ENCODE data around the gene TDRKH.

Gene TDRKH

DNA sequence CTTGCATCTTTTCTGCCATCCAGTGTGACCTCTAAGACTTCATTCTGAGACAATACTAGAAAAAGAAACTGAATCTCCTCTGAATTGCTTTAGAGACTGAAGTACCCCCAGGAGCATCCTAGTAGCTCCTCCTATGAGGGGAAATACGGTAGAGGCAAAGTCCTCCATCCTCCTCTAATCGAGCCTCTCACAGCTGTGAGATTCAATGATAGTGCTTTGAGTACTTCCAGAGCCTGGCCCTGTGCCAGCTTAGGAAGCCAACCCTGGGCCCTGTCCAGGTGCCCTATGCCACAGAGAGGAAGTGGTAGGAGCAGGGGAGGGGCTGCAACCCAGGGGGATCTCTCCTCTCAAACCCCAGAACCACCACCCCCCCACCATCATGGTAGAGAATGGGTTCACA is 30.6 kb upstream of the TDRKH start:
- DNase-seq = peak; percentile 91

DNA sequence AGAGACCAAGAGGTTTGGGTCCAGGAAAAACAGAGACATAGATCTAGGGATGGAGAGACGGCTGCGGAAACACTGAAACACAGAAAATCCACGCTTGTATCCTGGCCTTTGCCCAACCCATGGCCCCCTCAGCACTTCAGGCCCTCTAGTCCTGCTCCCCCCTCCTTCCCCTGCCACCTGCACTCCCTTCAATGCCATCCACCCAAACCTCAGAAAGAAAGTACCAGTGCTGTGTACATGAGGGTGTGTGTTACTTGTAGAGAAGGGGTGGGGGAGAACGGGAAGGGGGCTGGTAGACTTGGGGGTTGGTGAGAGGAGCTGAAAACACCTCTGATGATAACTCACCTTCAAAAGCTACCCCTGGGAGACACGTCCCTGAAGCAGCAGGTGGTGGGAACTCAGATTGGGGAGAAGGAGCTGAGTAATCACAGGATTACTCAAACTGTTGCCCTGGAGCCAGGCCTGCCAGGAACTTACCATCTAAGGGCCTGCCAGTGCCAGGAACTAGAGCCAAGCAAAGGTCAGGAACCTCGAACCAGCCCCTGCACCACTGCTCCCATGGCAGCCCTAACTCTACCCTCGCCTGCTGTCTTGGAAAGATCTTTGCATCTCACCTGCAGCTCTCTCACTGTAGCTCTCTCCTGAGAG is 29.8 kb upstream of the TDRKH start:
- no peak for DNase-seq

DNA sequence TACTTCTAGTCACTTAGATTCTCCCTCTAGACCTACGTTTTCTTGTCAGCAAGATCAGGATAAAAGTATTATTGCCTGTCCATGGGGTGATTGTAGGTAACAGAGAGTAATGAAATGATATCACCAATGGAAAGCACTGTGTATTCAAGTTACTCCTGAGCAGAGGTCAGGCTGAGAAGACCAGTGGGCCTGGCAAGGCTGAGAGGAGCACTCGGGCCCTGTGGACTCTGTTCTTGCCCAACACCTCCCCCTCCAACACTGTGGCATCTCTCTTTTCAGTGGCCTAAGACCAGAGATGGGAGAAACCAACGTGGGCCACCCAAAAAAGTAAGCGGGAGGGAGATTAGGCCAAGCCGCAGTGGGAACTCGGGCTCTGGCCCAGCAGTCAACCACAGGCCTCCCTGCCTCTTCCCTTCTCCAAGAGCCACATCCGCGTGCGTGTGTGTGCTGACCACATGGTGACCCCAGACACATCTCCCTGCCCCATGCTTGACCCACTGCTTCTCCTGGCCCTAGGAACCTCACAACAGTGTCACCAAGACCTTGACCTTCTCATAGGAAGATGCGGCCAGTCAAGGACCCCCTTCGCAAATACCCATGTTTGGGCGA is 29.0 kb upstream of the TDRKH start:
- no peak for DNase-seq

DNA sequence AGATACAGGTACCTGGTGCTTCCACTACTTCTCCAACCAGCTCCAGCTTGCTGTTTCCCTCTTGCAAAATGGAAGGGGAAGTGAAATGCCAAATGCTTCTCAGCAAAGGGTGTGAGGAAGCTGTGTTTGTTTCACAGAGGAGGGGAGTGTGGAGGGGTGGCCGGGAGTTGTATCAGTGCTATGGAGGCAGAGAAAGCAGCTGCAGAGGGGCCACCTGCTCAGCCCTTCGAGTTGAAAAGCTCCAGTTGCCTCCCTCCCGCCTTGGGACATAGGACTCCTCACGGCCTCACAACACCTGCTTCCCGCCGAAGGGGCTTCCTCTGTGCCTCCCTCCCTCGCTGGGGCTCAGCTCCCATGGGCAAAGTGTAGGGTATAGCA is 27.0 kb upstream of the TDRKH start:
- DNase-seq = no peak

DNA sequence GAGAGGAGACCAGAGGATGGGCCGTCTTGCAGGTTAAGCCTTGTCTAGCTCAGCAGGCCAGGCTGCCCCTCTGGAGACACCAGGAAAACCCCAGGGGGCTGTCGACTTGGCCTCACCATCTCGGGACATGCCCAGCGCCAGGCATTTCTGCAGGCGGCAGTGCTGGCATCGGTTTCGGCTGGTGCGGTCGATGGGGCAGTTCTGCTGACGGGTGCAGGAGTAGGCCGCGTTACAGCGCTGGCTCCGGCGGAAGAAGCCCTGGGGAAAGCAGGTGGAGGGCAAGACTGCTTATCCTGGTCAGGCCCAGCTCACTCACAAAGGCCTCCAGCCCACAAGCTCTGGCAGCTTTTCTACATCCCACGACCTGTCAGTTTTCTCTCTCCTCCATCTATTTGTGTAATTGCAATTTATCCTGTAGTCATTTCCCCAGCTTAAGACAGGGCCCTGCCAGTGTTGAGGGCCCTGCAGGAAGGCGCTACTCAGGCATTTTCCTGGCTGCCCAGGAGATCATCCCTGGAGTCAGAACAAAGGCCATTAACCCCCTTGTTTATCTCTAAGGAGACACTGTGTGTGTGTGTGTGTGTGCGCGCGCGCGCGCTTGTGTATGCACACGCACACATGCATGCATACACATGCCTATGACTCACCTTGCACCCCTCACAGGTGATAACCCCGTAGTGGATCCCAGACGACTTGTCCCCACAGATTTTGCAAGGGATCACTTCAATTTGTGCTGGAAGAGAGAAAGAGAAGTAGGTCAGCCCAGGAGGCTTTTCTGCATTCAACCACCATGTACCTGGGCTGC is 26.4 kb upstream of the TDRKH start:
- DNase-seq = no peak

DNA sequence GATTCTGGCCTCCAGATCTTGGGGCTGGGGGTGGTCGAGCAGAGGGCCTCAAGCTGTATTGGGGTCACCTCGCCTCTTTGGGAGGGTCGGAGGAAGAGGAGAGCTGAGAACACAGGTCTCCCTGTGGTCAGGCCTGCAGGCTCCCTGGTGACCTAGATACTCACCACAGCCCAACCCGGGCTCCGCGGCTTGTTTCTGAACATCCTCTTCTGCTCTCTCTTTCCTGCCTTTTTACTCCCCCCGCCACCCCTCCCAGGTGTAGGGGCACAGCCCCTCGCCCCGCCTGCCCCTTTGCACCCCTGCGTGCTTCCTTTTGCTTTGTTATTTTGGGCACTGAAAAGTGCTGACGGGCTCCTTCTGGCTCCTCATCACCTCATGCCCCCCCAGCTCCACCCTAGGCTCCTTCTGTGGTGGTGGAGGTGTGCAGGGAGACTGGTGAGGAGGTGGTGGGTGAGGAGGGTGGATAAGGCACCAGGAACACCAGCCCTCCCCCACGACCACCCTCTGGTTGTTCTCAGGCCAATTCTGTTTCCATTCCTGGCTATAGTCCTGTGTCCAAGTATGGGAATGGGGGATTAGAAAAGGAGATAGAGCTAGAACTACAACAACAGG is 25.5 kb upstream of the TDRKH start:
- no peak for DNase-seq

DNA sequence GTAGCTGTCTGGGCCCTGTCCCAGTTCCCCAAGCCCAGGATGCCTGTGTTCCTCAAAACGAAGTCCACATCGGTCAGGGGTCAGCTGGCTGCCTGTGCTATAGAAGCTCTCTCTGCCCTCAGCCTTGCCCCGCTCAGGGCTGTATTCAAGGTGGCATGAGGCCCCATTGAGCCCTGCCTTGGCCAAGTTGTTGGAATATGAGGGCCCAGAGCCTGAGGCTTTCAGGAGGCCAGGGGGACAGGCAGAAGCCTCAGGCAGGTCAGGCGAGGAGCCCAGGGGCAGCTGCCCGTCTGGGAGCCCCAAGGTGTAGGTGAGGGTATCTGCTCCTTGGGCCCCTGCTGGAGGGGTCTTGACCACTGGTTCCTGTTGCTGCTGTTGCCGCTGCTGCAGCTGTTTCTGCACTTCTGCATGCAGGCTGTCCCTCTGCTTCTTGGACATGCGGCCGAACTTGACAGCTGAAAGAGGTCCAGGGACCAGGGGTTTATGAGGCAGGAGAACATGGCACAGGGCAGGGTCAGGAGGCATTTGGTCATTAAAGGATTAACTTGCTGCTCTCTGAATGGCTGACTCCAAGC is 24.8 kb upstream of the TDRKH start:
- DNase-seq = no peak

DNA sequence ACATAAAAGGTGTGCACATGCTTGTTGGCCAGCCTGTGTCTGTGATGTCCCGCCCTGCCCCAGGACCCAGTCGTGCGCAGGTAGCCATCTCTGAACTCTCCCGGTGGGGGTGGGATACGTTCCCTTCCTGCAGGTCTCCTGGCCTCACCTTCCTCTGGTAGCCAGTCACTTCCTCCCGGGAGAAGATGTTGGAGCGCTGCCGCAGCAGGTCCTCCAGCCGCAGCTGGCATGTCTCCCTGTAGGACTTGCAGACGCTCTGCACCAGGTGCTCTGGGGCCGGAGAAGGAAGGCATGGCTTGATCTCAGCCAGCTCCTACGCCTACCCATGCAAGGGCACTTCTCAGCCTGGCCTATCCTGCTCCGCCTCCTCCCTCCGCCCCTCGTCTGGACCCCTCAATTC is 24.1 kb upstream of the TDRKH start:
- DNase-seq = no peak

DNA sequence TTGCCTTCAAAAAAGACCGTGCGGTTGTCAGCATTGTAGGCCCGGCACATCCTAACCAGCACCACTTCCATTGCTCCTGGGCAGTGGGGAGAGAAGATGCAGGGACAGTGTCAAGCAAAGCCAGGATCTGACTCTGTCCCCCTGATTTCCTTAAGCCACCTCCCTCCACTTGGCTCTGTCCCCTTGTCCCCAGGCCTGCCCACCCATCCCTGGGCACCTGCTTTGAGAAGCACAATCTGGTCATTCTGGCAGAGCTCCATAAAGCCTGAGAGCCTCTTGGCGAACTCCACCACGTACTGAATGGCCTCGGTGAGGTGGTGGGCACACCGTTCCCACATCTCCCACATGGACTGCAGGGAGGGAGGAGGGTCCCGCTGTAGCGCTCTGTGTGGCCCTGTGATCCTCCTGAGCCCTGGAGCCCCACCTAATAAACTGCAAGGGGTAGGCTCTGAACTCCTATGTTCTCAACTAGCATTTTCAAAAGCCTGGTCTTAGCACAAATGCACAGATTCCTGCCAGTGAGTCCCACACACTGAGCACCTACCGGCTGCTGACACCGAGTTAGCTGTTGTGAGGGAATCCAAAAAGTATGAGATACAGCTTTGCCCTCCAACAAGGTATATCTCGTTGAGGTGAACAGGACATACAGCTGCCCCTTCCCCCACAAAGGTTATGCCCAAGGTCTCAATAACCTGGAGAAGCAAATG is 23.1 kb upstream of the TDRKH start:
- no peak for DNase-seq

DNA sequence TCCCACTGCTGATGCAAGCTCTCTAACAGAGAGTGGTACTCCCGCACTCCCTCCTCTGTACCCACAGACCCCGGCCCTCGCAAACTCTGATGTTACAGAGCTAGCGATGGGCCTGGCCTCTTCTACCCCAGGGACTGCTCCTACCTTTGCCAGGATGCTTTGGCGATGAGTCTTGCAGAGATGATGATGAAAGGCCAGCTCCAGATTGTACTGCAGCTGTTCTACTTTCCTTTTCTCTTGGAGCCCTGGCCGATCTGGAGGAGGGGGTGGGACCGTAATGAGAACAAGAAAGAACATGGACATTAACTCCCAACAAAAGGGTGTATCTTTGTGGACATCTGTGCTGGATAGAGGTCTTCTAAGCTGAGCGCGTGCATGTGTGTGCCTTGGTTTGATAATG is 20.9 kb upstream of the TDRKH start:
- DNase-seq = no peak

DNA sequence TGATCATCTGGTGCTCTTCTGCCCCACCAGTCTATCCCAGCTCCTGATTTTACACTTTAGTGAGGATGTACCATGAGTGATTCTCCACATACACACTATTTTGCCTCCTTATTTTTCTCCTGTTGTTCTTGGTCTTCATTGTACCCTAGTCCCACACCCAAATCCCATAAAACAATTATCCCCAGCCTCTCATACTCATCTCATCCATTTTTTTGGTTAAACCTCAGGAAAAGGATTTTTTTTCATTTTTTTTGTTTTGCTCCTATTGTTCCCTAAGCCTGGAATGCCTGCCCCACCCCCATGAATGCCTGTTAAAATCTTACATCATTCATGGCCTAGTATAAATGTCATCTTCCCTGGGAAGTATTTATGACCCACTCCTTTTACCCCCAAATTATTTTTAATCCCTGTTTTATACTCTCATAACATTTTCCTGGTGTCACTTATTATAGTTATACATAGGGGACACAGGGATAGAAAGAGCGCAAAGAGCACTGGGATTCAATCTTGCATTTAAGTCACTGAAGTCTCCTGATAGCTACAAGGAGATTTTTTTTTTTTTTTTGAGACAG is 19.8 kb upstream of the TDRKH start:
- no peak for DNase-seq

DNA sequence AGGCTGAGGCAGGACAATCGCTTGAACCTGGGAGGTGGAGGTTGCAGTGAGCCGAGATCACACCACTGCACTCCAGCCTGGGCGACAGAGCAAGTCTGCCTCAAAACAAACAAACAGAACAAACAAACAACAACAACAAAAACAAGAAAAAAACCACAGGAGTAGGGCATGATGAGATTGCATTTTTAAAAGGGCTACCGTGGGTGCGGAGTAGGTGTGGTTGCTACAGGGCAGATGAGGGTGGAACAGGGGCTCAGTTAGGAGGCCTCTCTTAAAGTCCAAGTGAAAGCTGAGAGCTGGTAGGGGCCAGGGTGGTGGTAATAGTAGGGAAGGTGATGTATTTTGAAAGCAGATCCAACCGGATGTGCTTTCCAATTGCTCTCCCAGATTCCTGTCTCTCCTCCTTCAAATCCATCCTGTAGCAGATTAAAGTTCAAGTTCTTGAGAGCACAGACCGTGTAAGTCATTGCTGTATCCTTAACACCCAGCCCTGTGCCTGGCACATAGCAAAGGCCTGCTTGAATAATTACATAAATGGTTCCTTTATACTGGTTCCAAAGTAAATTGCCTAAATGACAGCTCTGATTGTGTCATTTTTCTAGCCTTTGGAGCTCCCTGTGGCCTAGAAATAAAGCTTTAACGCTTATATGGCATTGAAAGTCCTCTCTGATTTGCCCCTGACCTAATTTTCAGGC is 19.1 kb upstream of the TDRKH start:
- no peak for DNase-seq

DNA sequence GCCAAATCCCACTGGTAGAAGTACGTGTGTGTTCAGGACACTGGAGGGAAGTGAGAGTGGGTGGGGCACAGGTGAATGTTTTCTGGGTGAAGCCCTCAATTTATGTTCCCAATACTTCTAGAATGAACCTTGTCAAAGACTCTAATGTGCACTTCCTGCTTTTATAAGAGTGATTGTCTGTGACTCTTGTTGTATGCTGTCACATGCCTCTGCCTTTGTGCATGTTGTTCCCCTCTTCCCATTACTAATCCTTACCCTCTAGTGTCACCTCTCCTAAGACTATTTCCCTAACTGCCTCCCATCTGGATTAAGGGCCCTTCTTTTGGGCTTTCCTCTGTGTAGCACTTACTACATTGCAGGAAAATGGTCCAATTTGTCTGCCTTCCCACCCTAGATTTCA is 17.5 kb upstream of the TDRKH start:
- no peak for DNase-seq

DNA sequence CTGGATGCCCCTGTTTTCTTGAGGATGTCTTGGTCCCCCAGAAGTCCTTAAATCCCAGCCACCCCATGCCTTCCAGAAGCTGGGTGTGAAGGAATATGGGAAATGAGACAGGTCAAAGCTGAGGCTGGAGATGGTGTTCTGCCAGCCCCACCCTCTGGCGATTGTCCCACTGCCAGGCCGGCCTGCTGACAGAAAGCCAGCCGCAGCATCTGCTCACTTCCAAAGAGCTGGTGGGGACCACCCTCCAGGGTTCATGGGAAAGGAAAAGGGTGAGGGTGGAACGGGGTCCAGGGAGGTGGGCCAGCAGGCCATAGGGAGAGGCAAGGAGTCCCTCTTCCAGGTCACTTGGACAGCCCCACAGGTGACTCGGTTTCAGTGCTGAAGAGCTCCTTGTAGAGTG is 16.8 kb upstream of the TDRKH start:
- DNase-seq = no peak

DNA sequence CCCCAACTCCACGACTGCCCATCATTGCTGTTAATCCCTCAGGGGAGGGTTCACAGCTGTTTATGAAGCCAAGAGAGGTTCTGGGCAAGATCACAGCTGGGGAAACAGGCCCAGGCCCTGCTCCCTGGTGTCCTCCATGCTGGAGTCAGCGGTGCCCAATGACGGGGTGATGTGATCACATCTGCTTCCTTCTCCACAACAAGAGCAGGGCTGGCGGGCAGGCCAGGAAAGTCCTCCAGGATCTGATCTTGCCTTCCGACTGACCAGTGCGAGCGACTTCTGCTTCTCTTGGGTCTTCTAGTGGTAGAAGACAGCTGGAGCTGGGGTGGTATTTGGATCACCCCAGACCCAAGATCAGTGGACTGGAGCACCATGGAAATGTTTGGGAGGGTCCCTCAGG is 15.9 kb upstream of the TDRKH start:
- no peak for DNase-seq

DNA sequence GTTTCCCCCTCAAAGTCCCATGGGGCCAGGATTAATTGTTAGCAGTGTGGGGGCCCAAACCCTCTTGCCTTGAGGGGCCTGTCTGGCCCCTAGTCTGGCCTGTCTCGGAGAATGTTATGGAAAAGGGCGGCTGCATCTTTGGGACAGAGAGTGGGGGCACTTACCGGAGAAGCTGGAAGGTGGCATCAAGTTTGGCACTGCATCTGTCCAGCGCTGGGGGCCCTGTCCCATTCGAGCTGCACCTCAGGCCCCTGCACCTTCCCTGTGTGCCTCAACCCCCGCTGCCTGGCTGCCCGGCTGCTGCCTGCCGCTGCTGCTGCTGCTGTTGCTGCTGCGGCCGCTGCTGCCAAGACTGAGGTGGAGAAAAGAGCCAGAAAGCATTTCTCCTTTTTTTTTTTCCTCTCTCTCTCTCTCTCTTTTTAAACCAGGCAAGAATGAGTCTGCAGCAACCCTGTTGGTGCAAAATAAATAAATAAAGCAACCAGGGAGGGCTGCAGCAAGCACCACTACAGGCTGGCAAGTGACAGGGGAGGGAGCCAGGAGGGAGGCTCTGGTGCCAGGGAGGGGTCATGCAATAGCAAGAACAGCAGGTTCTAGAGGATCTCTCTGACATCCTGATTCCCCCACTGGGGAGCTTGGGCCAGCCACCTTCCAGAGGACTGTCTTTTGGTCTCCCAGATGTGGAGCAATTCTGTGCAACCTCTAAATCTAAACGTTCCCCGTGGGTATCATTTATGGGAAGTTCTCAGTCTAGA is 14.9 kb upstream of the TDRKH start, which contains the start of gene LINGO4:
Gene LINGO4, minus strand, starts transcription at position 354 of the 755 bp plus-strand sequence. CDS start 2,715 bp downstream, outside the sequence.
- DNase-seq = no peak

DNA sequence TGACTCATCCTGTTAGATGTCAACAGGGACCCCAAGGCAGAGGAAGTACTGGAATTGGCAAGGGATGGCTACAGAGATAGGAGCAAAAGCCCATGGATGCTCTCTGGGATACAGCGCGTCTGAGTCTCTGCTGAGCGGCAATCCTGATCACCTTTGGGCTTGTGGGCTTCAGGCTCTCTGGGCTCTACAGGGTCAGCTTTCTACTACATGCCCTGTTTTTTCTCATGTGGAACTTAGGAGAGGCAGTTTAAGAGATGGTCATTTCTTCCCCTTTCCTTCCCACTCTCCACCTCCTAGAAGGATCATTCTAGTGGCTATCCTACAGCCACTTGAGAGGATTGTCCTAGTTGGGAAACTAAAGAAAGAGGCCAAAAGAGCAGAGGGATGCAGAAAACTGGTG is 13.6 kb upstream of the TDRKH start:
- no peak for DNase-seq

DNA sequence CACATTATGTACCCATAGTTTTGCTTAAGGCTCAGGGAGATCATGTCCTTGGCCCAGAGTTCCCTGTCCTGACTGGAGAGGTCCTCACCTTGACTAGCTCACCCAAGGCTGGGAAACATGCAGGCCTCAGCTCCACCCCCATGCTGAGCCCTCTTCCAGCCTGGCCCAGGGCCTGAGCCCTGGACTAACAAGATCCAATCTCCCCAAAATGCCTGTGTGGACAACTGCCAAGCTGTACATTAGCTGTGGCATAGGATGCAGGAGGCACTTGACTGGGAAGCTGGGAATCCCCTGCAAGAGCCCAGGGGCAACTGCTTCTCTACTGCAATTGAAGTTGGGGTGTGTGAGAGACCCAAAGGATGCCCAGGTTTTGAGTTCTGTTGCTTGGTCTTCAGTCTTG is 12.9 kb upstream of the TDRKH start:
- no peak for DNase-seq

DNA sequence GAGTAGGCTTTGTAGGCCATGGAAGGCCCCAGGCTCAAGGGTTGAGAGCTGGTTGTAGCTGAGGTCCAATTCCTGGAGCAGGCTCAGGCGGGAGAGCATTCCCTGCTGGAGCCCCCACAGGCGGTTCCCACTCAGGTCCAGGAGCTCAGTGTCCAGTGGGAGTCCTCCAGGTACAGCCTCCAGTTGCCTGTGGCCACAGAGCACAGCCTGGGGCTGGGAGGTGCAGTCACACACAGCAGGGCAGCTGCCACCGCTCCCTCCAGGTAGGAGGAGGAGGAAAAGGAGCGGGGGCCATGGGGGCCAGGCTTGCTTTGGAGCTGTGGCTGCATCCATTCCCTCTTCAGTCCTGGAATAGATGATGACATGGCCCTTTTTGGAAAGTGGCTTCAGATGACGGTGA is 12.1 kb upstream of the TDRKH start:
- DNase-seq = no peak

DNA sequence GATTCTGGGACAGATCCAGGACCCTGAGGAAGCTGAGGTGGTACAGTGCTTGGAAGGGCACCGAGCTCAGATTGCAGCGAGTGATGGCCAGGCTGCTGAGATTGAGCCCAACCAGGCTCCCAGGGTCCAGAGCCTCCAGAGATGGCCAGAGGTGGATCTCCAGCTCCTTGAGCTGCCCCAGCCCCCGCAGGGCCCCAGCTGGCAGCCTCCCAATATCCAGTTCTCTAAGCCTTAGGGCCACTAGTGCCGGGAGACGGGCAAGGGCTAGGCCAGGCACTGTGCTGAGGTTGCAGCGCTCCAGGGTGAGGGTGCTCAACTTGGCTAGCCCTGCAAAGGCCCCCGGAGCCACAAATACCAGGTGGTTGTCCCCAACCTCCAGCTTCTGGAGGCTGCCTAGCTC is 11.5 kb upstream of the TDRKH start:
- DNase-seq = no peak

DNA sequence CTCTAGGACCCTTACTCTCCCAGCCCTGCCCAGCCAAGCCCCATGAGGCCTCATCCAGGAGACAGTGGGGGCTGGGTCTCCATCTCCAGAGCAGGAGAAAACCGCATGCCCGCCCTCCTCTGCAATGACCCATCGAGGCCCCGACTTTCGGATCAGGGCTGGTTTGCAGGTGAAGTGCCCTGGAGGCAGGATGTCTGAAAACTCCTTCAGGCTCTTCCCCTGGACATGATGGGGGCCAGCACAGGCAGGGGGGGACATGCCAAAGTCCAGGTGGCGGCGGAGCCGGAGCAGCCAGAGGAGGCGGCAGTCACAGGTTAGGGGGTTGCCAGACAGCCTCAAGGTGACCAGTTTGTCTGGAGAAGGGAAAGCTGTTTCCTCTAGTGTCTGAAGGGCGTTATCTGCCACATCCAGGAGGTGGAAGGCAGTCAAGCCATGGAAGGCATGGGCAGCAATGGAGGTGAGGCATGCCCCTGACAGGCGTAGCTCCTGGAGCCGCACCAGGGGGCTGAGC is 11.1 kb upstream of the TDRKH start:
- DNase-seq = no peak
